ENCODE results near the gene FBXO28.

FBXO28 gene

GRCh38 chr1:224159541-224159940 lies 45.6 kb downstream of the FBXO28 start:
- DNase-seq = no peak

DNA sequence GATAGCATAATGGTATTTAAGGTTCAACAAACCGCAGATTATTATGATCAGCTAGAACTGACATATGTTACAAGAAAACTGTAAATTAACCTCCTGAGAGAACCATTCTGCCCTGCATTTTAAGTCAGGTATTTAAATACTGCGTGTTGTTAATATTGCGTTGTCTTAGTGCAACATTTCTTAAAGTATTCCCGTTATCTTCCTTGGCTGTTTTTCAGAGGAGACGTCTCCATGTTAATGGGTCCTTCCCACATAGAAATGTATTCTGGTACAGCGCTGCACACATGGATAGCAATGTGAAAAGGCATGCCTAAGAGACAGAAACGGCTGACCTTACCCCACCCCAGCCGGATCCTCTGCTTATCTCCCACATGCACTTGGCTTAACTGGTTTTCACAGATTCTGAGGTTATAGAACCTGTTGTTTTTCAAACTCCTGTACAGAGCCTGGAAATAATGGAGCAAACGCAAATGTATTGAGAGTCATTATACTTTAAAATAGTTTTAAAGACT lies 46.3 kb downstream of the FBXO28 start:
- DNase-seq = no peak

GRCh38 chr1:224162768-224163167 lies 48.9 kb downstream of the FBXO28 start:
- no peak for DNase-seq

DNA sequence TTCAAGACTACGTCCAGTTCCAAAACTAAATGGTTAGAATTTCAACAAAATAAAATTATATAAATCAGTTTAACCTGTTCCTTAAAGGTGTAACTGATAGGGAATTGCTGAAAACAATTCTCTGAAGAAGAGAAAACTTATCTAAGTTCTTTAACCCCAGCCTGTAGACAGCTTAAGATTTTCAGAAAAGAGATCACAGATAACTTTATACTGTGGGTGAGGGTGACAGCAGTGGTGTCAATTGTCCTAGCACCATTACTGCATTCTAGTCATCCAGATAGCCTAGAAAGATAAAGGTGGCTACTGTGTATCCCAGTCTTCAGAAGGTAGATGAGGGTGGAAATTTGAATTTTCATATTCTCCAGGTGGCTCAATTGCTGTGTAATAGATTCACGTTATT lies 49.4 kb downstream of the FBXO28 start:
- no peak for DNase-seq

DNA sequence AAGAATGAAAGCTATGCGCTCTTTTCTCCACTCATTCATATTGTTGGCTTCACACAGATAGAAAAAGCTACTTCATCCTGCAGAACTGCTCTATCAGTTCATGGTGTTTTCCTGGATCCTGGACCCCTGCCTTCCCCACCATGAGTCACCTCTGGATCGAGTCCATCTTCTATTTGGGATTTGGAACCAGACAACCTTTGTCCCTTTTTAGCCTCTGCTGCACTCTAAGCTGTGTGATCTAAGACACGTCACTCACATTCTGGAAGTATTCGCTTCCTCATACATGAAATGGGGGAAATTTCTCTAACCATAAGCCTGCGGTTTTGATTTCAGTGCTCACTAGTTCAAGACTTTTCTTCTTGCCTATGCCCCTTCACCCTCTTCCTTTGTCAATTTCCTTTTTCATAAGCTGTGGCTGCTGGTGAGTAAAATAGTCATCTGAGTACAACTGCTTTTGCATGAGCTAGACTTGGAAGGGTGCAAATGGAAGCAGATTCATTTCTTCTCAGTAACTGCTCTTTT lies 55.0 kb downstream of the FBXO28 start:
- no peak for DNase-seq

GRCh38 chr1:224169718-224170270 lies 55.9 kb downstream of the FBXO28 start:
- DNase-seq = no peak

DNA sequence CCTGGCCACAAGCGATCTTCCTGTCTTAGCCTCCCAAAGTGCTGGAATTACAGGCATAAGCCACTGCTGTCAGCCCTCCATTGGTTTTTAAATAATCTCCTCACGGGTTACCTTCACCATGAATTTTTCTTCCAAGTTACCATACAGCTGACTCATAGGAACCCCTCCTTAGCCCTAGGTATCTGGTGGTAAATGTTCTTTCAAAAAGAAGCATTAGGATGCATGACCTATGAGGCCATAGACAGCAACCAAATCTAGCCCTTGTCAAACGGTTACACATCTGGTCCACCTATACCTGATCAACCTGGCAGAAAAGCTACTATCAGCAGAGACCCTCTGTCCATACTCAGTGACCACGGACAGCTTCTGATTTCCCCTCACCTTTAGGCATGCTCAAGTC lies 56.4 kb downstream of the FBXO28 start:
- DNase-seq = no peak

GRCh38 chr1:224170748-224171478 lies 57.0 kb downstream of the FBXO28 start:
- DNase-seq = no peak

DNA sequence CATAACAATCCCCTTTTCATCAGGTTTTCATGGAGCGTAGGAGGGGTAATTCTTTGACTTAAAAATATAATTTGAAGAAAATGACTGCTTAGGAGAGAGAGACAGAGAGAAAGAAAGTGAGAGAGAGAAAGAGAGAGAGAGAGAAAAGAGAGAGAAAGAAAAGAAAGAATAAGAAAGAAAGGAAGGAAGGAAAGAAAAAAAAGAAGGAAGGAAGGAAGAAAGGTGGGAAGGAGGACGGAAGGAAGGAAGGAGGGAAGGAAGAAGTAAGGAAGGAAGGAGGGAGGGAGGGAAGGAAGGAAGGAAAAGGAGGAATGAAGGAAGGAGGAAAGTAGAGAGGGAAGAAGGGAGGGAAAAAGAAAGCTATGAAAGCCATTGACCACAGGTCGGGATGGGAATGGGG lies 58.3 kb downstream of the FBXO28 start:
- no peak for DNase-seq

DNA sequence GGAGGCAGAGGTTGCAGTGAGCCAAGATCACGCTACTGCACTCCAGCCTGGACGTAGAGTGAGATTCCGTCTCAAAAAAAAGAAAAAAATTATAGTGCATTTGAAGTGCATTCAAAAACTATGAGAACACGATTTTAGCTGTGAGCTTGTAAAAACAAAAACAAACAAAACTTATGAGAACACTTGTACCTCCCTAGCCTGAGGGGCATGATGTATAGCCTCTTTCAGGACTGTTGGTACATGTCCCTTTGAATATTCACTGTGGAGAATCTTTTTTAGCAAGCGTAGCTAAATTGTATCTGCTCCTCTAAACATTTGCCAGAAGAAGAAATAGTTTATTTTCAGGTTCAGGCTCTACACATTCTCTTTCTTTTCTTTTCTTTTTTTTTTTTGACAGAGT lies 59.6 kb downstream of the FBXO28 start:
- no peak for DNase-seq

GRCh38 chr1:224175617-224176016 lies 61.7 kb downstream of the FBXO28 start:
- DNase-seq = peak; percentile 7

- DNase-seq = no peak
Measured at GRCh38 chr1:224177356-224177999, 63.6 kb downstream of the FBXO28 start.

GRCh38 chr1:224178894-224179293 lies 65.0 kb downstream of the FBXO28 start:
- DNase-seq = no peak

- DNase-seq = no peak
Measured at GRCh38 chr1:224180783-224181452, 67.0 kb downstream of the FBXO28 start.

- DNase-seq = no peak
Measured at GRCh38 chr1:224181453-224181810, 67.5 kb downstream of the FBXO28 start.

- DNase-seq = peak; percentile 40
Measured at GRCh38 chr1:224182057-224182865, 68.3 kb downstream of the FBXO28 start.

- DNase-seq = peak; percentile 82
Measured at GRCh38 chr1:224182866-224183590, 69.1 kb downstream of the FBXO28 start, which contains the start of gene DEGS1. TSS of gene DEGS1 (plus strand) at chr1:224183240. CDS start at chr1:224183337, 97 bp downstream.

DNA sequence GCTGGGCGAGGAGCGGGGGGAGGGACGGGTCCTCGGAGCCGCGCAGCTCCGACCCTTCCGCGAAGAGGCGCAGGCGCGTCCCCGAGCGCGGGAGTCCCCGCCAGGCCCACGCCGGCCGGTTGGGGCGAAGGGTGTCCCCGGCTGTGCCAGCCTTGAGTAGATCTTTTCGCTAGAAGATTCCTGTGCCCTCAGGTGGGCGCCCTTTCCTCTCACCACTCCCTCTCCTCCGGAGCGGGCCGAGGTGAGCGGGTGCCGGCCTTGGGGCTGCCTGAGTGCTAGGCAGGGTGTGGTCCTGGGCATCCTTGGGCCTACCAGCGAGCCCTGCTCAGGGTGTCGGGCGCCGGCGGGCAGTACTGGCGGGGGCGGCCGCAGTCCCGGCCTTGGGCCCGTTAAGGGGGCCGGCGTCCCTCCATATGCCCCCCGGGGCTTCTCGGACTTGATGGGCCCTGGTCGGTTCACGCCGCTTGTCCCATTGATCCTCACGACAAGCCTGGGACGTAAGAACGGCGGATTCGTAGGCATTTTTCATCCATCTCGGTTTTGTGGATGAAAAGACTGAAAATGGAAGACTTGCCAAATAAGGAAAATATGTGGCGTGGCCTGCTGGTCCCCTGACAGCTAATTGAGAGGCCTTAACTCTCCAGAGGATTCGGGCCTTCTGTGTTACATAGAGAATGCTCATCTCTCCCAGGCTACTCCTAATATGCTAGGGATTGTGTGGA lies 69.8 kb downstream of the FBXO28 start:
- peak; percentile 62 for DNase-seq

GRCh38 chr1:224185208-224185607 lies 71.3 kb downstream of the FBXO28 start:
- DNase-seq = no peak

GRCh38 chr1:224188286-224188685 lies 74.4 kb downstream of the FBXO28 start:
- DNase-seq = no peak

DNA sequence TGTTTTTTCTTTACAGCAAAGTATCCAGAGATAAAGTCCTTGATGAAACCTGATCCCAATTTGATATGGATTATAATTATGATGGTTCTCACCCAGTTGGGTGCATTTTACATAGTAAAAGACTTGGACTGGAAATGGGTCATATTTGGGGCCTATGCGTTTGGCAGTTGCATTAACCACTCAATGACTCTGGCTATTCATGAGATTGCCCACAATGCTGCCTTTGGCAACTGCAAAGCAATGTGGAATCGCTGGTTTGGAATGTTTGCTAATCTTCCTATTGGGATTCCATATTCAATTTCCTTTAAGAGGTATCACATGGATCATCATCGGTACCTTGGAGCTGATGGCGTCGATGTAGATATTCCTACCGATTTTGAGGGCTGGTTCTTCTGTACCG lies 75.7 kb downstream of the FBXO28 start:
- no peak for DNase-seq

All from DMS153 (cell line).